Measurements from ENCODE around the gene PPARG. TPM values are rescaled to one million over a fixed set of nuclear protein-coding genes. Genes with fewer than 3 reads are reported as not detected.

PPARG gene
- total and polyA plus RNA-seq, 2 of the 8 experiments (the other 6 are each of a cell fraction or from before 2014, with no cell fraction given), result 0.06 TPM; not detected in 1

DNA sequence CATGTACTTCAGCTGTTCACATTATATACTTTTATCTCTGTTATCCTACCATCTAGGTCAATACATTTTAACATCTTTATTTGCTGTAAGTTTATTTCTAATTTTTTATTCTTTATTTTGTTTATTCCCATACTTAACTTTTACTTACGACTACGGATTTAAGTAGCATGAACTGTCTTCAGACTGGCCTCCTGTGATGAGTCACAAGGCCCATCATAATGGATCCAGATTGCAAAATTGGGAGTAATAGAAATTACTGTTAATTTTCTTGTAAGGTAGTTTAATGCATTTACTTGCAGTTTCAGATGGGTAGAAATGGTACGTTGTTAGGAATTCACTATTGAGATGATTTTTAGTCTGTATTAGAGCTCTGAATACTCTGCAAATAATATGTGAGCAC lies 45.9 kb downstream of the PPARG start (continued):
- TF ChIP-seq TBP (IDR thresholded peaks at IDR 0.05; ENCODE audit: low read depth, low read length) (no peak), CEBPB (IDR thresholded peaks at IDR 0.05; ENCODE audit: low read depth, low read length) (no peak), HDAC6 (IDR thresholded peaks at IDR 0.05; ENCODE audit: low read depth, low read length) (no peak)
